Endothelial cell of coronary artery (primary cell): ENCODE data around the gene PLEKHA7. TPM values are rescaled to one million over a fixed set of nuclear protein-coding genes. Genes with fewer than 3 reads are reported as not detected.

Experiments
- total RNA-seq: library from RNA; depleted of rRNA; stranded (reverse); fragments of >200 nt; gene quantifications from 2 replicates; pipeline ENCODE4 v1.2.3, GENCODE V29; 2014

PLEKHA7 gene, protein sequence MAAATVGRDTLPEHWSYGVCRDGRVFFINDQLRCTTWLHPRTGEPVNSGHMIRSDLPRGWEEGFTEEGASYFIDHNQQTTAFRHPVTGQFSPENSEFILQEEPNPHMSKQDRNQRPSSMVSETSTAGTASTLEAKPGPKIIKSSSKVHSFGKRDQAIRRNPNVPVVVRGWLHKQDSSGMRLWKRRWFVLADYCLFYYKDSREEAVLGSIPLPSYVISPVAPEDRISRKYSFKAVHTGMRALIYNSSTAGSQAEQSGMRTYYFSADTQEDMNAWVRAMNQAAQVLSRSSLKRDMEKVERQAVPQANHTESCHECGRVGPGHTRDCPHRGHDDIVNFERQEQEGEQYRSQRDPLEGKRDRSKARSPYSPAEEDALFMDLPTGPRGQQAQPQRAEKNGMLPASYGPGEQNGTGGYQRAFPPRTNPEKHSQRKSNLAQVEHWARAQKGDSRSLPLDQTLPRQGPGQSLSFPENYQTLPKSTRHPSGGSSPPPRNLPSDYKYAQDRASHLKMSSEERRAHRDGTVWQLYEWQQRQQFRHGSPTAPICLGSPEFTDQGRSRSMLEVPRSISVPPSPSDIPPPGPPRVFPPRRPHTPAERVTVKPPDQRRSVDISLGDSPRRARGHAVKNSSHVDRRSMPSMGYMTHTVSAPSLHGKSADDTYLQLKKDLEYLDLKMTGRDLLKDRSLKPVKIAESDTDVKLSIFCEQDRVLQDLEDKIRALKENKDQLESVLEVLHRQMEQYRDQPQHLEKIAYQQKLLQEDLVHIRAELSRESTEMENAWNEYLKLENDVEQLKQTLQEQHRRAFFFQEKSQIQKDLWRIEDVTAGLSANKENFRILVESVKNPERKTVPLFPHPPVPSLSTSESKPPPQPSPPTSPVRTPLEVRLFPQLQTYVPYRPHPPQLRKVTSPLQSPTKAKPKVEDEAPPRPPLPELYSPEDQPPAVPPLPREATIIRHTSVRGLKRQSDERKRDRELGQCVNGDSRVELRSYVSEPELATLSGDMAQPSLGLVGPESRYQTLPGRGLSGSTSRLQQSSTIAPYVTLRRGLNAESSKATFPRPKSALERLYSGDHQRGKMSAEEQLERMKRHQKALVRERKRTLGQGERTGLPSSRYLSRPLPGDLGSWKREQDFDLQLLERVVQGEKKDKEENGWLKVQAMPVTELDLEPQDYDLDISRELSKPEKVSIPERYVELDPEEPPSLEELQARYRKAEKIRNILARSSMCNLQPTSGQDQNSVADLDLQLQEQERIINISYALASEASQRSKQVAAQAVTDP
- 0.45 and 1.0 TPM in 2 replicates for total RNA-seq

DNA sequence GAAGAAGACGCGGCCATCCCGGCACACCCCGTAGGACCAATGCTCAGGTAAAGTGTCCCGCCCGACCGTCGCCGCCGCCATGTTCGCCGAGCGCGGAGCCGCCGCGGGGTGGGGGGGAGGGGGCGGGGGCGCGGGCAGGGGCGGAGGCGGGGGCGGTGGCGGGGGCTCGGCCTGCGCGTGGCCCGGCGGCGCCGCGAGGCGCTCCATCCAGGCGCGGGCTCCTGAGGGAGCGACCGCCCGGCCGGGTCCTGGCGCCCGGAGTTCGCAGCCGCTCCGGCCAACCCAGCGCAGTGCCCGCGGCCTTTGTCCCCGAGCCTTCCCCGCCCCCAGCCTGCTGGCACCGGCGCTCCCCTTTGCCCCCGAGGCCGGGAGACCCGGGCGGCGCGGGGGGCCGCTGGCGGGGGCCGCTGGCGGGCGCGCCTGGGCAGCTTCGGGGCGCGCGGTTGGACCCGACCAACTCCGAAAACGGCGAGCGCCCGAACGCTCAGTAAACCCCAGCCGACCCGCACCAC, at the start of gene PLEKHA7:
Gene PLEKHA7 (minus strand): TSS at position 94 of the 512 bp plus-strand sequence. CDS start 13 bp downstream, at position 81.

DNA sequence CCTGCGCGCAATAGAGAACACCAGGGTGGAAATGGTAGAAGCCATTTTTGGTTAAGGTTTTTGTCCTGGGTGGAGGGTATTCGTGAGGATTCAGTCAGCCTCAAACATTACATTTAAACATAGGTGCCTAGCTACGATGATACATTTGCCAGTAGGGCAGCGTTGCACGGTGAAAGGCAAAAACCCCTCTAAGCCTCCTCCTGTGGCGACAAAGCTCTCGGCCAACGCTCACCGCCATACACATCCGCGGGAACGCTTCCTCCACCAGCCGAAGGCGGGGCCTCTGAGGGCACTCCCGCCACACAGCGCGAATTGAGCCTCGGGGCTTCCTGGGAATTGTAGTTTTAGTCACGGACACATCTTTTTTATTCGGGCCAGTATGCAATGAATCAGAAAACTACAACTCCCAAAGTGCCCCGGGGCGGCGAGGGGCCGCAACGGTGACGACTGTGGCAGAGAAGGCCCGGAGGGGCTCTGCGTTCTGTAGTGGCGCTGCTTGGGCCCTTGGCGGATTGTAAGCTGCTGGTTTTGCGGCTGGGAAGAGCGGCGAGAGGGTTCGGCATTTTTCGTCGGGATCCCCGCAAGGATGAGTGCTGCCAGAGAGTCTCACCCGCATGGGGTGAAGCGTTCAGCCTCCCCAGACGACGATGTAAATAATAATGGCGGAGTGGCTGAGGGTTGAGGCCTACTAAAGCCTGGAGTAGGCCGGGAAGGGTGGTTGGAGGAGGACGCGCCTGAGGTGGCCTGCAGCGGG, 275.8 kb downstream of the PLEKHA7 start, which contains the start of gene C11orf58:
Gene C11orf58 (plus strand): TSS at position 455 of the 754 bp plus-strand sequence. CDS start 132 bp downstream, at position 587.

Other genes starting within 250 kb of the PLEKHA7 start
- gene RPS13, start 63.3 kb upstream of the PLEKHA7 start, total RNA-seq, result 1,145 and 1,394 TPM in 2 replicates
- gene PIK3C2A, start 193.6 kb upstream of the PLEKHA7 start, total RNA-seq, result 78.3 and 96.2 TPM in 2 replicates